ENCODE measurements around the gene ZBTB20.

Gene ZBTB20

GRCh38 chr3:114718898-114719210, 428.2 kb downstream of the ZBTB20 start:
- Mint-ChIP-seq H3K27me3 (no peaks in the 10 kb centered on the region), H3K27ac (no peak overlapping the region), H3K36me3 (peaks cover 27% of the 10 kb centered on the region), H3K9me3 (no peaks in the 10 kb centered on the region), H3K4me1 (peaks cover 13% of the 10 kb centered on the region), H3K4me3 (no peak overlapping the region)
- no peak for ATAC-seq

- H3K4me1 Mint-ChIP-seq = peaks cover 13% of the 10 kb centered on the region
- H3K9me3 Mint-ChIP-seq = no peaks in the 10 kb centered on the region
- peaks cover 30% of the 10 kb centered on the region for H3K36me3 Mint-ChIP-seq
- no peak for ATAC-seq
- no peaks in the 10 kb centered on the region for H3K27me3 Mint-ChIP-seq
- no peak overlapping the region for H3K27ac Mint-ChIP-seq
- no peak overlapping the region for H3K4me3 Mint-ChIP-seq
These were observed 428.8 kb downstream of the ZBTB20 start for GRCh38 chr3:114718071-114718897.

GRCh38 chr3:114716916-114717315, 430.2 kb downstream of the ZBTB20 start:
- Mint-ChIP-seq H3K4me1 (peaks cover 11% of the 10 kb centered on the region), H3K4me3 (no peak overlapping the region), H3K9me3 (no peaks in the 10 kb centered on the region), H3K27ac (peak overlapping the region; percentile 5), H3K36me3 (peaks cover 30% of the 10 kb centered on the region), H3K27me3 (no peaks in the 10 kb centered on the region)
- ATAC-seq = no peak

GRCh38 chr3:114716126-114716525, 431.0 kb downstream of the ZBTB20 start:
- Mint-ChIP-seq H3K4me1 (peaks cover 8% of the 10 kb centered on the region), H3K27me3 (no peaks in the 10 kb centered on the region), H3K9me3 (no peaks in the 10 kb centered on the region), H3K4me3 (no peak overlapping the region), H3K27ac (peak overlapping the region; percentile 5), H3K36me3 (peaks cover 28% of the 10 kb centered on the region)
- ATAC-seq = no peak

GRCh38 chr3:114714957-114715460, 432.1 kb downstream of the ZBTB20 start:
- Mint-ChIP-seq H3K27me3 (no peaks in the 10 kb centered on the region), H3K4me1 (peaks cover 10% of the 10 kb centered on the region), H3K36me3 (peaks cover 36% of the 10 kb centered on the region), H3K9me3 (no peaks in the 10 kb centered on the region), H3K27ac (no peak overlapping the region), H3K4me3 (no peak overlapping the region)
- ATAC-seq = no peak

GRCh38 chr3:114714237-114714636, 432.9 kb downstream of the ZBTB20 start:
- H3K27me3 Mint-ChIP-seq = no peaks in the 10 kb centered on the region
- H3K4me3 Mint-ChIP-seq = no peak overlapping the region
- H3K9me3 Mint-ChIP-seq = no peaks in the 10 kb centered on the region
- peaks cover 10% of the 10 kb centered on the region for H3K4me1 Mint-ChIP-seq
- ATAC-seq = no peak
- H3K36me3 Mint-ChIP-seq = peaks cover 40% of the 10 kb centered on the region
- H3K27ac Mint-ChIP-seq = no peak overlapping the region

GRCh38 chr3:114712728-114713492, 434.2 kb downstream of the ZBTB20 start:
- ATAC-seq = no peak
- no peak overlapping the region for H3K4me3 Mint-ChIP-seq
- no peak overlapping the region for H3K27ac Mint-ChIP-seq
- H3K27me3 Mint-ChIP-seq = no peaks in the 10 kb centered on the region
- H3K9me3 Mint-ChIP-seq = no peaks in the 10 kb centered on the region
- peaks cover 10% of the 10 kb centered on the region for H3K4me1 Mint-ChIP-seq
- peaks cover 39% of the 10 kb centered on the region for H3K36me3 Mint-ChIP-seq

GRCh38 chr3:114711321-114711886, 435.7 kb downstream of the ZBTB20 start:
- H3K4me1 Mint-ChIP-seq = peaks cover 16% of the 10 kb centered on the region
- no peak overlapping the region for H3K27ac Mint-ChIP-seq
- no peak overlapping the region for H3K4me3 Mint-ChIP-seq
- H3K9me3 Mint-ChIP-seq = no peaks in the 10 kb centered on the region
- H3K36me3 Mint-ChIP-seq = peaks cover 28% of the 10 kb centered on the region
- ATAC-seq = no peak
- no peaks in the 10 kb centered on the region for H3K27me3 Mint-ChIP-seq

- H3K27ac Mint-ChIP-seq = no peak overlapping the region
- no peaks in the 10 kb centered on the region for H3K27me3 Mint-ChIP-seq
- no peak overlapping the region for H3K4me3 Mint-ChIP-seq
- H3K36me3 Mint-ChIP-seq = peaks cover 21% of the 10 kb centered on the region
- ATAC-seq = no peak
- H3K4me1 Mint-ChIP-seq = peaks cover 26% of the 10 kb centered on the region
- H3K9me3 Mint-ChIP-seq = no peaks in the 10 kb centered on the region
These were observed 438.0 kb downstream of the ZBTB20 start for GRCh38 chr3:114709102-114709501.

- no peak overlapping the region for H3K4me3 Mint-ChIP-seq
- H3K36me3 Mint-ChIP-seq = peaks cover 16% of the 10 kb centered on the region
- ATAC-seq = no peak
- H3K27ac Mint-ChIP-seq = no peak overlapping the region
- H3K27me3 Mint-ChIP-seq = no peaks in the 10 kb centered on the region
- peaks cover 26% of the 10 kb centered on the region for H3K4me1 Mint-ChIP-seq
- H3K9me3 Mint-ChIP-seq = no peaks in the 10 kb centered on the region
These were observed 439.7 kb downstream of the ZBTB20 start for GRCh38 chr3:114707252-114707860.

- Mint-ChIP-seq H3K9me3 (no peaks in the 10 kb centered on the region), H3K27me3 (no peaks in the 10 kb centered on the region), H3K27ac (no peak overlapping the region), H3K36me3 (peaks cover 16% of the 10 kb centered on the region), H3K4me1 (peaks cover 26% of the 10 kb centered on the region), H3K4me3 (no peak overlapping the region)
- no peak for ATAC-seq
These were observed 440.4 kb downstream of the ZBTB20 start for GRCh38 chr3:114706591-114707232.

- Mint-ChIP-seq H3K27ac (no peak overlapping the region), H3K27me3 (no peaks in the 10 kb centered on the region), H3K36me3 (no peaks in the 10 kb centered on the region), H3K9me3 (no peaks in the 10 kb centered on the region), H3K4me1 (peaks cover 34% of the 10 kb centered on the region), H3K4me3 (no peak overlapping the region)
- ATAC-seq = no peak
These were observed 446.4 kb downstream of the ZBTB20 start for GRCh38 chr3:114700637-114701234.

GRCh38 chr3:114698146-114699105, 448.7 kb downstream of the ZBTB20 start:
- H3K4me3 Mint-ChIP-seq = no peak overlapping the region
- H3K4me1 Mint-ChIP-seq = peaks cover 26% of the 10 kb centered on the region
- no peaks in the 10 kb centered on the region for H3K36me3 Mint-ChIP-seq
- no peak for ATAC-seq
- no peaks in the 10 kb centered on the region for H3K9me3 Mint-ChIP-seq
- no peaks in the 10 kb centered on the region for H3K27me3 Mint-ChIP-seq
- no peak overlapping the region for H3K27ac Mint-ChIP-seq

GRCh38 chr3:114697401-114697800, 449.7 kb downstream of the ZBTB20 start:
- Mint-ChIP-seq H3K27me3 (no peaks in the 10 kb centered on the region), H3K4me1 (peaks cover 26% of the 10 kb centered on the region), H3K27ac (no peak overlapping the region), H3K4me3 (no peak overlapping the region), H3K9me3 (no peaks in the 10 kb centered on the region), H3K36me3 (peaks cover 9% of the 10 kb centered on the region)
- ATAC-seq = no peak
